Measurements from ENCODE around the gene LMNTD2. TPM values are rescaled to one million over a fixed set of nuclear protein-coding genes. Genes with fewer than 3 reads are reported as not detected.
A peak's percentile ranks its signal among the peaks of the same experiment; 100 is the strongest.

Gene LMNTD2
- total and polyA plus RNA-seq, 2 of the 13 experiments (the other 11 are each of a cell fraction or from before 2014, with no cell fraction given): 1.1 to 3.1 TPM

DNA sequence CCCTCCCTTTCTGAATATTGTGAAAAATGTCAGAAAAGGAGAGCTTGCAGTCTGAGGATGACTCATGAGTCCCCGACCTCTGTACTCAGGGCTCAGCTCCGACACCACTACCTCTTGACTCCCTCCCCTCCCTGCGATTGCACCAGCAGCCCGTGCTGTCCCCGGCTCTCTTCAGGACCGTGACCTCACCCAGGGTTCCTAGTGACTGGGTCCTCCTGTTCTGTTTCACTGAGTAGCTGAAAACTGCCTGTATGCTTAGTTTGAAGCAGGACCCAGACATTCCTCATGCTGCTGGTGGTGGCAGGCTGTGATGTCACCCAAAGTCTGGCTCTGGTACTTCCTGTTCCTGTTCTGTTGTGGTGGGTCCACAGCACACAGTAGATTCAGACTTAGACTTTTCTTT, 27.4 kb upstream of the LMNTD2 start (continued):
- peak; percentile 46 for TF ChIP-seq MAX (IDR thresholded peaks at IDR 0.05)
- no peak for TF ChIP-seq ZNF33A (CRISPR knock-in tag; IDR thresholded peaks at IDR 0.05; ENCODE audit: borderline replicate concordance)
- TF ChIP-seq, protein P1, sequence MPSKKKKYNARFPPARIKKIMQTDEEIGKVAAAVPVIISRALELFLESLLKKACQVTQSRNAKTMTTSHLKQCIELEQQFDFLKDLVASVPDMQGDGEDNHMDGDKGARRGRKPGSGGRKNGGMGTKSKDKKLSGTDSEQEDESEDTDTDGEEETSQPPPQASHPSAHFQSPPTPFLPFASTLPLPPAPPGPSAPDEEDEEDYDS (CRISPR knock-in tag; IDR thresholded peaks at IDR 0.05): peak; percentile 57; the same call in 1 of the 2 replicates
- TF ChIP-seq ZFP36 (IDR thresholded peaks at IDR 0.05; ENCODE audit: borderline replicate concordance, low read depth, low read length, partially characterized antibody): no peak
- no peak for TF ChIP-seq ZHX2 (IDR thresholded peaks at IDR 0.05; ENCODE audit: low read depth)
- no peak for TF ChIP-seq ZHX2 (CRISPR knock-in tag; IDR thresholded peaks at IDR 0.05; ENCODE audit: borderline replicate concordance)
- no peak for TF ChIP-seq TGIF2 (CRISPR knock-in tag; IDR thresholded peaks at IDR 0.05)
- TF ChIP-seq ZNF274 (CRISPR knock-in tag; IDR thresholded peaks at IDR 0.05): no peak
- TF ChIP-seq, protein P2, sequence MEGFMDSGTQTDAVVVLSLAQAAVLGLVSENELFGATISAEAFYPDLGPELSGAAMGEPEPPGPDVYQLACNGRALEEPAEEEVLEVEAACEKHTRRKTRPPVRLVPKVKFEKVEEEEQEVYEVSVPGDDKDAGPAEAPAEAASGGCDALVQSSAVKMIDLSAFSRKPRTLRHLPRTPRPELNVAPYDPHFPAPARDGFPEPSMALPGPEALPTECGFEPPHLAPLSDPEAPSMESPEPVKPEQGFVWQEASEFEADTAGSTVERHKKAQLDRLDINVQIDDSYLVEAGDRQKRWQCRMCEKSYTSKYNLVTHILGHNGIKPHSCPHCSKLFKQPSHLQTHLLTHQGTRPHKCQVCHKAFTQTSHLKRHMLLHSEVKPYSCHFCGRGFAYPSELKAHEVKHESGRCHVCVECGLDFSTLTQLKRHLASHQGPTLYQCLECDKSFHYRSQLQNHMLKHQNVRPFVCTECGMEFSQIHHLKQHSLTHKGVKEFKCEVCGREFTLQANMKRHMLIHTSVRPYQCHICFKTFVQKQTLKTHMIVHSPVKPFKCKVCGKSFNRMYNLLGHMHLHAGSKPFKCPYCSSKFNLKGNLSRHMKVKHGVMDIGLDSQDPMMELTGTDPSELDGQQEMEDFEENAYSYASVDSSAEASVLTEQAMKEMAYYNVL (CRISPR knock-in tag; IDR thresholded peaks at IDR 0.05; ENCODE audit: borderline replicate concordance): no peak; the same call in 1 of the 2 replicates
- TF ChIP-seq RAD51 (IDR thresholded peaks at IDR 0.05; ENCODE audit: borderline replicate concordance): no peak
- no peak for TF ChIP-seq ZNF773 (CRISPR knock-in tag; IDR thresholded peaks at IDR 0.05; ENCODE audit: borderline replicate concordance)
- no peak for TF ChIP-seq ZNF121 (CRISPR knock-in tag; IDR thresholded peaks at IDR 0.05)
- TF ChIP-seq ZNF776 (CRISPR knock-in tag; IDR thresholded peaks at IDR 0.05): no peak
- peak; percentile 16; the same call in 1 of the 2 replicates for TF ChIP-seq ZNF644 (CRISPR knock-in tag; IDR thresholded peaks at IDR 0.05; ENCODE audit: low read depth)
- TF ChIP-seq POLR2A (IDR thresholded peaks at IDR 0.05; ENCODE audit: insufficient read depth in 1 of 2, low read depth in 2 of 2, low read length in 2 of 2): 0 out of 4 replicates have a peak, but pooled peaks of 1 of the 2 experiments have one; percentile 21
- peak; percentile 28; the same call in 1 of the 2 replicates for TF ChIP-seq ZSCAN9 (CRISPR knock-in tag; IDR thresholded peaks at IDR 0.05; ENCODE audit: borderline replicate concordance)
- peak; percentile 76 for TF ChIP-seq IRF2 (CRISPR knock-in tag; IDR thresholded peaks at IDR 0.05)
- no peak for TF ChIP-seq CENPT (CRISPR knock-in tag; IDR thresholded peaks at IDR 0.05; ENCODE audit: low read depth)
- TF ChIP-seq CC2D1A (CRISPR knock-in tag; IDR thresholded peaks at IDR 0.05): no peak
- no peak for TF ChIP-seq SRSF1 (optimal IDR thresholded peaks at IDR 0.05; ENCODE audit: low read depth, low read length)
- TF ChIP-seq ZNF230 (CRISPR knock-in tag; IDR thresholded peaks at IDR 0.05): no peak
- TF ChIP-seq GTF2F1 (IDR thresholded peaks at IDR 0.05; ENCODE audit: low read length): no peak
- TF ChIP-seq CREM (IDR thresholded peaks at IDR 0.05): peak; percentile 44
- TF ChIP-seq CREM (CRISPR knock-in tag; IDR thresholded peaks at IDR 0.05): no peak
- no peak for TF ChIP-seq ZNF256 (CRISPR knock-in tag; conservative IDR thresholded peaks at IDR 0.05)
- peak; percentile 52; the same call in 1 of the 2 replicates for TF ChIP-seq ATF7 (IDR thresholded peaks at IDR 0.05)
- TF ChIP-seq ATF7 (CRISPR knock-in tag; IDR thresholded peaks at IDR 0.05): no peak

All from HepG2 (cell line).